PFSK-1 (cell line): ENCODE results near the gene CELF4.

Source experiments
- POLR2AphosphoS5 ChIP-seq: IDR thresholded peaks from 2 replicates; pipeline ENCODE4 v1.6.1; 2012; ENCODE audit warnings: low read depth, mild to moderate bottlenecking, control low read depth, low read length, moderate library complexity
- REST ChIP-seq, 2 experiments: IDR thresholded peaks; 2 replicates each; pipeline versions ENCODE4 v1.6.1 to v1.8.0; 2011 to 2012; ENCODE audit warnings: low read depth in 2 of 2, low read length in 2 of 2, control low read depth in 1 of 2, inconsistent platforms in 1 of 2, mild to moderate bottlenecking in 1 of 2, moderate library complexity in 1 of 2; ENCODE audit not compliant: insufficient read depth in 1 of 2

- TF ChIP-seq POLR2AphosphoS5 (no peak), REST (IDR thresholded peaks at IDR 0.05; ENCODE audit: insufficient read depth in 1 of 2, low read depth in 2 of 2, low read length in 2 of 2) (no peak)
These were observed 313.3 kb downstream of the CELF4 start for GRCh38 chr18:37252342-37252741.
